Measurements from ENCODE around the gene SLC24A3.
A peak's percentile ranks its signal among the peaks of the same experiment; 100 is the strongest.

SLC24A3 gene

GRCh38 chr20:19515074-19515473 lies 302.6 kb downstream of the SLC24A3 start:
- DNase-seq = no peak

DNA sequence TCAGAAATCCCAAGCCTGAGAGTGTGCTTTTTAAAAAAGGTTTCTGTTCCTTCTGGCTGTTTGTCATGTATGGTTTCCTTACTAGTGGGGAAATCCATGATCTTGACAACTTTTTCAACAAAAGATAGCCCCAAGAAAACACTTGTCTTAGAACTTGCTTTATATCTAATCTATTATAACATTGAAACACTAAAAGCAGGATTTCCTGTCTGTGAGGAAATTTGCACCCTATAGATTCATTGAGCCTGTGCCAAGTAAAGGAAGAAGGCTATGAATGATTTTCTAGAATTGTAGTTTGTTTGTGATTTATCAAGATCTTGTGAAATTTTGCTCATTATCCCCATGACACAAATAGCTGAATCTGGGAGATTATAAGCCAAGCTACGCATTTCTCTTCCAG lies 307.0 kb downstream of the SLC24A3 start:
- DNase-seq = no peak

DNA sequence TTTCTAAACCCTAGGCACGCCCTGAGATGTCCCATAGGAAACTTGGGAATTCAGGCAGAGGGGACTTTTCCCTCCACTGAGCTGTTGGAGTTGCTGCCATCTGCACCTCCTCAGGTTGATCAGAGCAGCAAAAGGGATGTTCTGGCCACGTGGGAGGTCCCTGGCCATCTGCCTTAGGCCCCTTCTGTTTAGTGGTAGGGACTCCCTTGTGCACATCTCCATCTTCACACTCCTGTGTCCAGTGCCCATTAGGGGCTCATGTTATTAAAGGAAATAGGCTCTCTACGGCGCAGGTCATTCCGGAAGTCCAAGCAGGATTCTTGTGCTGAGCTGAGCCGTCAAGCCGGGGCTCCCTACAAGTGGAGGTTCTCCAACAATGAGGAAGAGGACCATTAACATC lies 307.8 kb downstream of the SLC24A3 start:
- DNase-seq = no peak

- no peak for DNase-seq
Observed at GRCh38 chr20:19522071-19522801, 309.8 kb downstream of the SLC24A3 start.

GRCh38 chr20:19522836-19523590 lies 310.6 kb downstream of the SLC24A3 start:
- no peak for DNase-seq

- DNase-seq = no peak
Observed at GRCh38 chr20:19524691-19525090, 312.2 kb downstream of the SLC24A3 start.

DNA sequence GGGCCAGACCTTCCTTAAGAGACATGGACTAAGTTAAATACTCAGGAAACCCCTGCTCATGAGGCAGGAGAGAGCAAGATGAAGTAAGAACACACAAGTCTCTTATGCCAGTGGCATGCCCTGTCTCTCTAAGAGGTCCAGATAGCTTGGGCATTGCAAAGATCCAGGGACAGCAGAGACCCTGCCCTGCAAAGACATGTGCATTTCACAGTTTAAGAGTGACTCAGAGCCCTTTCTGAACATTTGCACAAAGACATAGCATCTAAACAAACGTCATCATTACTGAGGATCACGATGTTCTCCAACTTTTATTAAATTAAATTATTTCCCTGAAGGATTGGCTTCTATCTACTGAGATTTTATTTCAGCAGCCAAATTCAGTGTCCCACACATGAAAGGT lies 315.1 kb downstream of the SLC24A3 start:
- no peak for DNase-seq

DNA sequence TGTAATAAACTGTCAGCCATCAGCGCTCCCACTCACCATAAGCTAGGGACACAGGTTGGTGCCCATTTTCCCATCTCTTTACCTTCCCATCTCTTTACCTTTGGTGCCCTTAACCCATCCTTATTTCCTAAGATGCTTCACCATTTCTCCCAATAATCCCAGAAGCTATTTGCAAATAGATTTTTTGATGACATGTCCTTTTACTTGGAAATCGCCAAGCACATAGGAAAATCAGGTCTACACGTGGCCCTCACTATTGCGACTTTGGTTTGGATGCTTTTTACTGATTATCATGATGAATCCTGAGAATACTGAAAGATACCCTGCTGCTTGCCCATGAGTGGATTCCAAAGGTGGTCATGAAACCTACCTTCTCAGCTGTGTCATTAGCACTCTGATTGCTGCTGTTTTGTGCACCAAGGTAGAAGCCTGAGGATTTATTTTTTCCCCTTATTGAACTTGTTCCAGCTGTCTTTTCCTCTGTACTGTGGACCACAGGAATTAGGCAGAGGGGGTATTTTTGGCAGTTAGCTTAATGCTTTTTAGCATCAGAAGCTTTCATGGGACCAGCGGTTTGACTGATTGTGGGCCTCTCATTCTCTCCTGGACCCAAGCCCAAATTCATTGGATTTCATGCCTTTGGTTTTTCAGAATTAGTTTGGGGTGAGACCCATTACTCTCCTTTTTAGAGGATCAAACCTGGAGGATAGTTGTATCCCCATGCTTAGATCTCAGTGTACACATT lies 316.0 kb downstream of the SLC24A3 start:
- no peak for DNase-seq

- no peak for DNase-seq
Observed at GRCh38 chr20:19530006-19530405, 317.6 kb downstream of the SLC24A3 start.

- DNase-seq = peak; percentile 43
Observed at GRCh38 chr20:19531446-19531845, 319.0 kb downstream of the SLC24A3 start.

GRCh38 chr20:19538556-19538955 lies 326.1 kb downstream of the SLC24A3 start:
- no peak for DNase-seq

GRCh38 chr20:19539191-19539590 lies 326.7 kb downstream of the SLC24A3 start:
- no peak for DNase-seq

DNA sequence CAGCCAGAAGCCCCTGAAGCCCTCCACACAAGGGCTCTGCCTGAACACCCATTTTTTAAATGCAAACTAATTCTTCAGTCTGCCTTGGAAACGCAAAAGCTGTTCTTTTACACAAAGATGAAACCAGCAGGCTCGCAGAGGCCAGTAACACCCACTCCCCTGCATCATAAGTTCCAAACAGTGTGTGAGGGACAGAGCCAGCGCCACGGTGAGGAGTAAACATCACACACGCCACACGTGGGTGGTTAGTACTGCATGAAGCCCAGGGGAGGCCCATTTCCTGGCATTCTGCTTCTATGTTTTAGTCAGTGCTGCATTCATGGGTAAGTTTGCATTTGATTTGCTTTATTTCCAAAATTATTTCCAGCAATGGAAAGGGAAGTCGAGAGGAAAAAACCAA lies 327.9 kb downstream of the SLC24A3 start:
- no peak for DNase-seq

DNA sequence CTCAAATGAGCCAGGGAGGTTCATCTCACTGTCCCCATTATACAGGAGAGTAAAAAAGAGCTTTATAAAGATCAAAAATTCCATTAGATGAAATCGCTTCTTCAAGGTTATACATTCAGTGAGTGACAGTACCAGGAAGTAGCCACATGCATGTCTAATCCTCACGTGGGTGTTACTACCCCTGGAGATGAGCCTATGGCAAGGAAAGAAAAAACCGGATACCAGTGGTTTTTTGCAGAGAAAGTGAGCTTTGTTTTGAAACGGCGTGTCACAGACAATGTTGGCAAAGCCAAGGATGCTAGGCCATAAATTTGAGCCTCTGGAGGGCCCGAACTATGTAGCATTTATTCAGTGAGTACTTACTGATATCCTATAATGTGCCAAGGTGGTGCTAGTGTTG lies 330.7 kb downstream of the SLC24A3 start:
- DNase-seq = no peak

DNA sequence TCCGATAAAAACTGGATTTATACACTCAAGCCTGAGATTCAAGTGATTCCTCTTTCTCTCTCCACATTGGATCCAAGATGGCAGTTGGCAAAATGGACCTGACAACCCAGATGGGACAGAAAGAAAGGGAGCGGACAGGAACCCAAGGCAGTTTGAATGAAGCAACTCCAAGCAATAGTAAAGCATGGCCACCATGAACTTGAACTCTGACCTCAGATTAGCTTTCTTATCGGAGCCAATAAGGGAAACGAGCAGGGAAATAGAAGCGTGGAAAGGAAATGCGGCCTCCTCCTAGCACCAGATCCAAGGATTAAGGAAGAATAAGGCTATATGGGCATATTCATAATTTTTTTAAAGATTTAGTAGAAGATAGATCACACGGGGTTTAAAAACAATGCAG lies 332.2 kb downstream of the SLC24A3 start:
- DNase-seq = no peak

DNA sequence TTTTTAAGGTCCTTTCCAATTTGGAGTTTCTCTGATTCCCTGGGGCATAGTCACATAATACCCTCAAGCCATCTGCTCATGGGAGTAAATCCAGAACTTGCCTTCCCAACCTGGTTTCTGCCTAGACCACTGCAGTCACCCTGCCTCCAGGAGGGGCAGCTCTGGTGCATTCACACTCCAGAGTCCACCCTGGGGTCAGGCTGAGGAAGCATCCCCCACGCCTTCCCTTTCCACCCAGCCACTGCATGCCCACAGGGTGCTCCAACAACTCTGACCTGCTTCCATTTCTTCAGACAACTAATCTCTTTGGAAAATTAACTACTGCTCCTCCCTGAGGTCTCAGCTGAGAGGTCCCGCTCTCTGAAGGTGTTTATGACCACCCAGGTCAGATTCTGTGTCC lies 334.2 kb downstream of the SLC24A3 start:
- no peak for DNase-seq

DNA sequence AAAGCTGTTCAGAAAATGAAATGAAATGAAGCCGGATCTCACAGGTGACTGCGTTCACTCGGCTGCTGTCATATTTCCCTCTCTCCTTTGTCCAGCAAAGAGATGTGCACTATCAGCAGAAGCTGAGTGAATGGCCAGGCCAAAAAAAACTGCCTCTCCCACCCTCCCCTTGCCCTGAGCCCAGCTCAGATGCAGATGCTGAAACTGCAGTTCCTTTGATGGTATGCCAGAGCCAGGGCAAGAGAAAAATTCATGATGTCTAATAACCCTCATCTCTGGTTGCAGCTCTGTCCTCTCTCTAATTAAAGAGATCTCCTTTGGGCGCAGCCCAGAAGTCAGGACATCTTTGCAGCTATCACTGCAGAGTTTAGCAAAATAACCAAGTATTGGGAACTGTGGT lies 335.1 kb downstream of the SLC24A3 start:
- DNase-seq = no peak

GRCh38 chr20:19549896-19550295 lies 337.5 kb downstream of the SLC24A3 start:
- no peak for DNase-seq

DNA sequence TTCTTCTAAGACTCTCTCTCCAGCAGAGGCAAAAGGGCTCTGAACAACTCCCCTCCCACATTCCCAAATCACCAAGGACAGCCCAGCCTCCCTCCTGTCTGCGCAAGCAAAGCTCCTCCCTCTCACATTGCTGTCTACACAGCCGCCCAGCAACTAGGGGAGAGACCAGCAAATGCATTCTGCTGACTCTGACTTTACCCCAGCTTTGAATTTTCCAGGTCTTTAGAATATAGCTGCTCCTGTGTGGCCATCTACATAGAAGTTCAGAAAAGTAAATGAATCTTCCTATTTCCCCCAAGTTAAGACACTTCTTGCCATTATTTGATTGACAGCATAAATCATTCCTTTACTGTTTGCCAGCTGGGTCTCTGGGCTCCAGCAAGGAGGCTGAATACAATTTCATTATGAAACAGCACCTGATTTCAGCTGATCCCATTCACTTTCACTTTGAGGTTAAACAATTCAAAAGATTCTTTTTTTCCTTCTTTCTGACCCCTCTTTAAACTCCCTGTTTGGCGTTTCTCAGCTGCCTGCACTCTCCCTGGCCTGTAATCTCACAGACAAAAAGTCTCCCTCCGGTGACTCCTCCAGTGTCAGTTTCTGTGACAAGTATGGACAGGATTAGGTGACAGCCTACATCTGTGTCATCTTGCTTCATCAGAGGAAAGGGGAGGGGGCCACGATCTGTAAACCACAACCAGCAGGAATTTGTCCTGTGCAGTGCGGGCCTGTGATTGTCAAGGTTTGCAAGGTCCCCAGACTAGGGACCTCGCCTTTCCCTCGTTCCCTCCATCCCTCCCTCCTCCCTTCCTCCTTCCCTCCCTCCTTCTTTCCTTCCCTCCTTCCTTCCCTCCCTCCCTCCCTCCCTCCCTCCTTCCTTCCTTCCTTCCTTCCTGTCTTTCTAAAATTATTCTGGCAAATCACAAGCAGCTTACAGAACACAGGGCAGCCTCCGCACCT lies 340.1 kb downstream of the SLC24A3 start:
- no peak for DNase-seq

GRCh38 chr20:19554666-19555065 lies 342.2 kb downstream of the SLC24A3 start:
- DNase-seq = no peak

DNA sequence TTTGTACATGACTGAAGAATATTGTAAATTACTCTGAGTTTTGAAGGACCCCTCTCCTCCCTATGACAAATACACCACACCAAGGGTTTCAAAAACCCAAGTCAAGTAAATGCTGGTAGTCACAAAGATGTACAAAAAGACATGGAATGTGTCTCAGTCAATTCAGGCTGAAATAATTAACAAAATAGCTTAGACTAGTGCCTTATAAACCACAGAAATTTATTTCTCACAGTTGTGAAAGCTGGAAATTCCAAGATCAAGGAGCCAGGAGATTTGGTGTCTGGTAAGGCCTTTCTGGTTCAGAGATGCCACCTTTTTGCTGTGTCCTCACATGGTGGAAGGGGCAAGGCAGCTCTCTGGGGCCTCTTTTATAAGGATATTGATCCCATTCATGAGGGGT lies 343.3 kb downstream of the SLC24A3 start:
- no peak for DNase-seq

- DNase-seq = no peak
Observed at GRCh38 chr20:19557291-19557690, 344.8 kb downstream of the SLC24A3 start.

All from DMS79 (cell line).